HCT116 (cell line): ENCODE measurements around the gene LRRC4C. TPM values are rescaled to one million over a fixed set of nuclear protein-coding genes. Genes with fewer than 3 reads are reported as not detected.

Source experiments
- ATAC-seq: fragments of 200-7000 bp; cut with Tn5 transposase; 2 replicates; pipeline ENCODE4 v1.9.1; 2020; ENCODE audit warnings: mild to moderate bottlenecking, moderate library complexity
- BruUV-seq: library from RNA; stranded (reverse); fragments of 400-500 nt; replicated peaks from 2 replicates; lab custom pipeline; 2021; lab: Mats Ljungman, UMichigan
- CTCF ChIA-PET: fragments of 300-600 bp; sonication (Branson Sonifier 250); formaldehyde crosslinking; loops from one replicate; lab custom pipeline; 2021; ENCODE audit warnings: antibody characterized with exemption; lab: Charles Lee
- POLR2A ChIA-PET: fragments of 300-600, 350-600 bp; sonication (Branson Sonifier 250); formaldehyde crosslinking; loops from one replicate; lab custom pipeline; 2021; ENCODE audit warnings: antibody characterized with exemption; lab: Charles Lee
- RAD21 ChIA-PET, 2 experiments: fragments of 300-600 bp; sonication (Branson Sonifier 250); formaldehyde crosslinking; loops; one replicate each; lab custom pipeline; 2023; ENCODE audit warnings: low total read pairs in 2 of 2; ENCODE audit not compliant: uncharacterized antibody in 2 of 2, unreplicated experiment in 2 of 2, low non-redundant PET in 1 of 2; lab: Charles Lee
- DNase-seq: peaks from one replicate; pipeline ENCODE4 v3.0.0-alpha.2; 2010; ENCODE audit warnings: low read depth, low spot score
- H2AFZ ChIP-seq: fragments of 200-600 bp; shearing (Covaris generic), sonication (generic); 2 replicates; pipeline ENCODE4 v1.6.1; 2017; ENCODE audit warnings: low read depth, mixed run types, mixed read lengths, antibody characterized with exemption, low read length; ENCODE audit not compliant: poor library complexity, severe bottlenecking
- H3K27ac ChIP-seq: 2 replicates; pipeline ENCODE4 v1.5.1; 2012; ENCODE audit warnings: low read depth, low read length
- H3K27me3 ChIP-seq: fragments of 200-600 bp; sonication (generic); 2 replicates; pipeline ENCODE4 v1.6.1; 2016; ENCODE audit warnings: mixed run types, low read length, mixed read lengths; ENCODE audit not compliant: insufficient read depth
- H3K36me3 ChIP-seq, 2 experiments: fragments of 200-500 bp in 1 of 2; fragments of 200-600 bp in 1 of 2; sonication (Bioruptor generic) in 1 of 2; sonication (generic) in 1 of 2; 2 replicates each; pipeline versions ENCODE4 v1.5.1 to v1.6.1; 2014 to 2016; ENCODE audit warnings: low read length in 2 of 2, inconsistent platforms in 1 of 2, mixed read lengths in 1 of 2, mixed run types in 1 of 2; ENCODE audit not compliant: insufficient read depth in 2 of 2, control insufficient read depth in 1 of 2
- H3K4me1 ChIP-seq, 2 experiments: fragments of 200-600 bp in 1 of 2; sonication (generic) in 1 of 2; 2 replicates each; pipeline versions ENCODE4 v1.5.1 to v1.6.1; 2012 to 2017; ENCODE audit warnings: low read length in 2 of 2, inconsistent platforms in 1 of 2, mild to moderate bottlenecking in 1 of 2, mixed read lengths in 1 of 2, mixed run types in 1 of 2, moderate library complexity in 1 of 2; ENCODE audit not compliant: insufficient read depth in 2 of 2, control insufficient read depth in 1 of 2
- H3K4me2 ChIP-seq: fragments of 200-600 bp; sonication (generic); 2 replicates; pipeline ENCODE4 v1.6.1; 2017; ENCODE audit warnings: mixed run types, low read length, mixed read lengths
- H3K4me3 ChIP-seq, 2 experiments: fragments of 200-600 bp in 1 of 2; sonication (generic) in 1 of 2; replicated peaks in 1 of 2; 2 replicates each; pipeline ENCODE4 v1.5.1; 2011 to 2016; ENCODE audit warnings: low read length in 2 of 2, control low read depth in 1 of 2, low read depth in 1 of 2, mild to moderate bottlenecking in 1 of 2, mixed read lengths in 1 of 2, mixed run types in 1 of 2
- H3K79me2 ChIP-seq: fragments of 200-600 bp; sonication (generic); 2 replicates; pipeline ENCODE4 v1.6.1; 2017; ENCODE audit warnings: mild to moderate bottlenecking, mixed run types, low read length, moderate library complexity, mixed read lengths; ENCODE audit not compliant: insufficient read depth
- H3K9ac ChIP-seq: fragments of 200-600 bp; sonication (generic); 2 replicates; pipeline ENCODE4 v1.6.1; 2016; ENCODE audit warnings: low read length, mixed read lengths
- H3K9me2 ChIP-seq: fragments of 200-600 bp; sonication (generic), shearing (Covaris generic); 2 replicates; pipeline ENCODE4 v1.6.1; 2017; ENCODE audit warnings: mixed run types, mild to moderate bottlenecking, moderate library complexity; ENCODE audit not compliant: insufficient read depth
- H3K9me3 ChIP-seq, 2 experiments: fragments of 200-500 bp in 1 of 2; fragments of 200-600 bp in 1 of 2; sonication (Bioruptor generic) in 1 of 2; sonication (generic) in 1 of 2; 2 replicates each; pipeline ENCODE4 v1.6.1; 2014 to 2017; ENCODE audit warnings: low read length in 2 of 2, mixed read lengths in 2 of 2, inconsistent platforms in 1 of 2, low read depth in 1 of 2, mild to moderate bottlenecking in 1 of 2, mixed run types in 1 of 2, moderate library complexity in 1 of 2; ENCODE audit not compliant: control insufficient read depth in 1 of 2, insufficient read depth in 1 of 2
- H4K20me1 ChIP-seq: fragments of 200-600 bp; sonication (generic), shearing (Covaris generic); 2 replicates; pipeline ENCODE4 v1.6.1; 2017; ENCODE audit warnings: mixed run types, mild to moderate bottlenecking, moderate library complexity; ENCODE audit not compliant: insufficient read depth
- CTCF ChIP-seq, 3 experiments: fragments of 200-600 bp in 1 of 3; sonication (generic) in 1 of 3; IDR thresholded peaks in 2 of 3; conservative IDR thresholded peaks in 1 of 3; 2 replicates each; pipeline ENCODE4 v1.5.1; 2012 to 2017; ENCODE audit warnings: low read depth in 2 of 3, low read length in 2 of 3, antibody characterized with exemption in 1 of 3, borderline replicate concordance in 1 of 3, control low read depth in 1 of 3, mild to moderate bottlenecking in 1 of 3, mixed read lengths in 1 of 3, mixed run types in 1 of 3, moderate library complexity in 1 of 3; ENCODE audit not compliant: insufficient read depth in 1 of 3
- FOSL1 ChIP-seq: IDR thresholded peaks from 2 replicates; pipeline ENCODE4 v1.6.1; 2012; ENCODE audit warnings: low read depth
- intact Hi-C: fragments of 100-400 bp; cut with micrococcal nuclease; formaldehyde crosslinking; loops from 2 replicates; pipeline ENCODE4 v1.10.0; 2022
- total RNA-seq: library from RNA; stranded (reverse); gene quantifications from one replicate; pipeline ENCODE4 v1.2.1, GENCODE V29; 2021; ENCODE audit not compliant: unreplicated experiment
- TF ChIP-seq, protein P1 (sequence below): IDR thresholded peaks from 2 replicates; pipeline ENCODE4 v1.6.1; 2012; ENCODE audit warnings: low read depth

The LRRC4C gene
- total RNA-seq, 1 experiment from 2014 or later = not detected

- TF ChIP-seq, protein P1, sequence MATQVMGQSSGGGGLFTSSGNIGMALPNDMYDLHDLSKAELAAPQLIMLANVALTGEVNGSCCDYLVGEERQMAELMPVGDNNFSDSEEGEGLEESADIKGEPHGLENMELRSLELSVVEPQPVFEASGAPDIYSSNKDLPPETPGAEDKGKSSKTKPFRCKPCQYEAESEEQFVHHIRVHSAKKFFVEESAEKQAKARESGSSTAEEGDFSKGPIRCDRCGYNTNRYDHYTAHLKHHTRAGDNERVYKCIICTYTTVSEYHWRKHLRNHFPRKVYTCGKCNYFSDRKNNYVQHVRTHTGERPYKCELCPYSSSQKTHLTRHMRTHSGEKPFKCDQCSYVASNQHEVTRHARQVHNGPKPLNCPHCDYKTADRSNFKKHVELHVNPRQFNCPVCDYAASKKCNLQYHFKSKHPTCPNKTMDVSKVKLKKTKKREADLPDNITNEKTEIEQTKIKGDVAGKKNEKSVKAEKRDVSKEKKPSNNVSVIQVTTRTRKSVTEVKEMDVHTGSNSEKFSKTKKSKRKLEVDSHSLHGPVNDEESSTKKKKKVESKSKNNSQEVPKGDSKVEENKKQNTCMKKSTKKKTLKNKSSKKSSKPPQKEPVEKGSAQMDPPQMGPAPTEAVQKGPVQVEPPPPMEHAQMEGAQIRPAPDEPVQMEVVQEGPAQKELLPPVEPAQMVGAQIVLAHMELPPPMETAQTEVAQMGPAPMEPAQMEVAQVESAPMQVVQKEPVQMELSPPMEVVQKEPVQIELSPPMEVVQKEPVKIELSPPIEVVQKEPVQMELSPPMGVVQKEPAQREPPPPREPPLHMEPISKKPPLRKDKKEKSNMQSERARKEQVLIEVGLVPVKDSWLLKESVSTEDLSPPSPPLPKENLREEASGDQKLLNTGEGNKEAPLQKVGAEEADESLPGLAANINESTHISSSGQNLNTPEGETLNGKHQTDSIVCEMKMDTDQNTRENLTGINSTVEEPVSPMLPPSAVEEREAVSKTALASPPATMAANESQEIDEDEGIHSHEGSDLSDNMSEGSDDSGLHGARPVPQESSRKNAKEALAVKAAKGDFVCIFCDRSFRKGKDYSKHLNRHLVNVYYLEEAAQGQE = no peak
Observed at GRCh38 chr11:40388097-40388818, 1071.2 kb downstream of the LRRC4C start (continued).

GRCh38 chr11:40387240-40387980 is 1072.0 kb downstream of the LRRC4C start:
- Histone ChIP-seq H3K4me3 (no peak overlapping the region), H3K4me1 (no peaks in the 10 kb centered on the region), H3K36me3 (no peaks in the 10 kb centered on the region), H3K9me3 (peaks cover 15 to 24% of the 10 kb centered on the region in 2 experiments; a peak in 2 of 4 replicates), H3K27ac (no peak overlapping the region), H3K27me3 (no peaks in the 10 kb centered on the region), H4K20me1 (no peaks in the 10 kb centered on the region), H3K4me2 (no peak overlapping the region), H3K9me2 (no peaks in the 10 kb centered on the region), H3K79me2 (no peaks in the 10 kb centered on the region), H3K9ac (no peak overlapping the region), H2AFZ (no peak overlapping the region)
- ChIA-PET RAD21 (no interaction called here), CTCF (no interaction called here), POLR2A (no interaction called here)
- ATAC-seq = no peak
- TF ChIP-seq CTCF (IDR thresholded peaks at IDR 0.05 in 2 of 3, conservative IDR thresholded peaks at IDR 0.05 in 1 of 3; ENCODE audit: borderline replicate concordance in 1 of 3, insufficient read depth in 1 of 3, low read depth in 2 of 3, low read length in 2 of 3) (no peak), FOSL1 (no peak)
- TF ChIP-seq, protein P1 = no peak
- no TSS peak for BruUV-seq
- no peak for DNase-seq
- intact Hi-C loops = no loop called here
